ENCODE results near the gene CLDN2.
"Not testable (repeated sequence)": the region's sequence is repeated elsewhere in the genome, so short reads cannot be mapped to it uniquely, and the experiment has no call there.

Gene CLDN2

DNA sequence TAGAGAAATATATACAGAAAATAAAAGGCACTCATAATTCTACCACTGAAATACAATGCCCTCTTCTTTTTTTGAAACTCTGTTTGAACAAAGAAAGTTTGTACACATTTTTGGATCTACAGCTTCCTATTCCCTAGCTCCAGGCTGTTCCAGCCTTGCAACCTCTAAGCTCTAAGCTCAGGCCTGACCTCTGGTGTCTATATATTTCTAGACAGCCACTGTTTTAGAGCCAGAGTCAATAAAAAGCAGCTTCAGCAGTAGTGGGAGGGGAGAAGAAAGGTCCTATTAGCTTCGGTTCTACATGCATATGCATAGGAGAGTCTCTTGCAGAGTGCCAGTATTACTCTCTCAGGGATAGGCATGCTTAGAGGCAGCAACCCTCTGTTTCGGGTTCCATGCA lies 39.7 kb downstream of the CLDN2 start:
- no peak for DNase-seq (ENCODE audit: low spot score)

DNA sequence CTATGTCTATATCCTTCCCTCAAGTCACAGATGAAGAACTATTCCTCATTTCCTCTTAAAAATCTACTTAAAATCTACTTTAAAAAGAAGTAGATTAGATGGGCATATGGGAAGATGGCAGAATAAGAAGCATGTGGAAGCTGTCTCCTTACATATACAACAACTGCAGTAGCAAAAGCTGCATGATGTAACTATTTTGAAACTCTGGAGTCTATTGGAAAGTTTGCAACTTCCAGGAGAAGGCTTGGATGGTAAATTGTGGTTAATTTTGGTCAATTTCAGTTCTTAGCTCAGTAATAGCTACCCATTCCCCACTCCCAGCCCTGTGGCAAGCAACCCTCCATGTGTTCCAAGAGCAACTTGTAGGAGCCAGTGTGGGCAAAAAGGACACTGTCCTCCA lies 42.9 kb downstream of the CLDN2 start:
- no peak for DNase-seq (ENCODE audit: low spot score)

DNA sequence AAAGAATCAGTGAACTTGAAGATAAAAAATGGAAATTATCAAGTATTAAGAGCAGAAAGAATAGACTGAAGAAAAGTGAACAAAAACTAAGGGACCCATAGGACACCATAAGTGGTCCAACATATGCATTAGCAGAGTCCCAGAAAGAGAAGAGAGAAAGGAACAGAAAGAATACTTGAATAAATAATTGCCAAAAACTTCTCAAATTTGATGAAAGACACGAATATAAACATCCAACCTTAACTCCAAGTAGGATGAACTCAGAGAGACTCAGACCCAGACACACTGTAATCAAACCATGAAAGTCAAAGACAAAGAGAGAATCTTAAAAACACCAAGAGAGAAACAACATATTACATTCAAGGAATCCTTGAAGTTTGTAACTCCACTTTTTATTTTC lies 44.1 kb downstream of the CLDN2 start:
- DNase-seq (ENCODE audit: low spot score): no peak

DNA sequence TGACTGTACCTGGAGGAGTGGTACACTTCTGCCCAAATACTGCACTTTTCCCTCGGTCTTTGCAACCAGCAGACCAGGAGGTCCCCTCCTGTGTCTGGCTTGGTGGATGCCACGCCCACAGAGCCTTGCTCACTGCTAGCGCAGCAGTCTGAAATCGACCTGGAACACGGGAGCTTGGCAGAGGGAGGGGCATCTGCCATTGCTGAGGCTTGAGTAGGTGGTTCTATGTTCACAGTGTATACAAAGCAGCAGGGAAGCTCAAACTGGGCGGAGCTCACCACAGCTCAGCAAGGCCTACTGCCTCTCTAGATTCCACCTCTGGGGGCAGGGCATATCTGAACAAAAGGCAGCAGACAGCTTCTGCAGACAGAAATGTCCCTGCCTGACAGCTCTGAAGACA lies 46.3 kb downstream of the CLDN2 start:
- not testable (repeated sequence) for DNase-seq (ENCODE audit: low spot score)

DNA sequence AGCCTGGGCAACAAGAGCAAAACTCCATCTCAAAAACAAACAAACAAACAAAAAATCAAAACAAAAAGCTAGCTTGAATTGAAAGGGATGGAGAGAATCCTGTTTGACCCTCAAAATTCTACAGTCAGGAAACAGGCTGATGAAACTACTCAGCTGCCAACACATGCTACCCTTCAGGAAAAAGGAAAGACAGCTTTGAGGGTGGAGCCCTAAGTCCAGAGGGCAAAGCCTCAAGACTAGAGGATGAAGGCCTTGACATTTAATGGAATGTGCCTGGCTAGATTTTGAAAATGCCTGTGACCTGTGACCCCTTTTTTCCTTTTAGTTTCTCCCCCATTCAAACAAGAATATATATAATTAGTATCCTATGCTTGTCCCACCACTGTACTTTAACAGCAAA lies 52.7 kb downstream of the CLDN2 start:
- no peak for DNase-seq (ENCODE audit: low spot score)

DNA sequence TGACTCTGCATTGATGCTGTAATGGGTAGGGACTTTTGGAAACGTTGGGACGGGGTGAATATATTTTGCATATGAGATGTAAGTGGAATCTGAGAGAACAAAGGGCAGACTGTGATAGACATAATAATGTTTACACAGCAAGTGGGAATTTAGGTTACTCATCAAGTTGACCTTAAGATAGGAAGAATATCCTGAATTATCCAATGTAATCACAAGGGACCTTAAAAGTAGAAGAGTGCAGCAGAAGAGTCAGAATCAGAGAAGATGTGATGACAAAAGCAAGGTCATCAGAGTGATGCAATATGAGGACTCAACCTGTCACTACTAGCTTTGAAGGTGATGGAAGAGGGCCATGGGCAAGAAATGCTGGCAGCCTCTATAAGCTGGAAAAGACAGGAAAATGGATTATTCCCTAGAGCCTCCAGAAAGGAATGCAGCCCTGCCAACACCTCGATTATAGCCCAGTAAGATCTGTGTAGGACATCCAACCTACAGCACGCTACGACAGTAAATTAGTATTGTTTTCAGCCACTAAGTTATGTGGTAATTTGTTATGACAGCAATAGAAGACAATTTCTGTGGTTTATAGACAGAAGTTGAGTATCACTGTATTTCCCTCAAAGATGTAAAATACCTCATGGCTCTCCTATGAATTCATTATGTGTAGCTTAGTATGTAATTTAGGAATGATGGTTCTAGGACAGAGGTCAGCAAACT lies 53.4 kb downstream of the CLDN2 start:
- no peak for DNase-seq (ENCODE audit: low spot score)

DNA sequence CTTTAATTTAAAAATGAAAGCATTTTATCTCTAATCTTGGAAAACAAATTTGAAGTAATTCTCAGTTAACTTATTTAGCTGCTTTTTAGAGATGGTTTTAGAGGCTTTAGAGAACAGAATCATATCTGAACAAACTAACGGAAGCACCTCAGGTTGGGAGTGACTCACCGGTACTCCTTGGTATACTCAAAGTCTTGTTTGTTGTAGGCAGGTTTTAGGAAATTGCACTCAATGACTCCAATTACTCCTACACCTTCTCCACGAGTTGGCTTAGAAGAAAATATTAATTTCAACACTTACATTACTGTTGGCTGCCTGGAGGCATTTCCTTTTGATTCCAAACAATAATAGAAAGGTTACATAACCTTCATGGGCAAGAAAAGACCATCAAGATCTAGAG lies 56.2 kb downstream of the CLDN2 start:
- no peak for DNase-seq (ENCODE audit: low spot score)

All from SK-N-DZ (cell line).